Measurements from ENCODE around the gene TTC9C. TPM values are rescaled to one million over a fixed set of nuclear protein-coding genes. Genes with fewer than 3 reads are reported as not detected.
A peak's percentile ranks its signal among the peaks of the same experiment; 100 is the strongest.

The TTC9C gene
- total RNA-seq, 1 donor from 2014 or later, result 78.4 TPM

GRCh38 chr11:62705413-62705812 is 22.9 kb upstream of the TTC9C start:
- Histone ChIP-seq H3K4me1 (peaks cover 32% of the 10 kb centered on the region), H3K4me2 (peak overlapping the region; percentile 96), H3F3A (ENCODE audit: low read depth) (peaks cover 49% of the 10 kb centered on the region), H3K4me3 (peak overlapping the region; percentile 60), H3K27ac (peak overlapping the region; percentile 15), H4K20me1 (ENCODE audit: low read depth) (no peaks in the 10 kb centered on the region), H3K27me3 (no peaks in the 10 kb centered on the region), H2AFZ (replicated peaks) (peak overlapping the region; percentile 66), H3K79me2 (ENCODE audit: low read depth) (peaks cover 16% of the 10 kb centered on the region), H3K9me3 (ENCODE audit: low read depth) (no peaks in the 10 kb centered on the region), H3K36me3 (peaks cover under 1% of the 10 kb centered on the region), H3K9ac (peak overlapping the region; percentile 74)
- Mint-ChIP-seq H3K4me3 (peak overlapping the region; percentile 88), H3K36me3 (peaks cover 19% of the 10 kb centered on the region), H3K27me3 (ENCODE audit: insufficient read depth, low read depth) (peaks cover 8% of the 10 kb centered on the region), H3K27ac (peak overlapping the region; percentile 95), H3K9me3 (no peaks in the 10 kb centered on the region), H3K4me1 (peaks cover 44% of the 10 kb centered on the region)
- TF ChIP-seq EZH2 (IDR thresholded peaks at IDR 0.05), result no peak
- no peak for TF ChIP-seq CTCF (IDR thresholded peaks at IDR 0.05)
- TF ChIP-seq EZH2phosphoT487 (IDR thresholded peaks at IDR 0.05), result no peak
- DNase-seq (ENCODE audit: low spot score), result no peak

- peaks cover 20% of the 10 kb centered on the region for H3K36me3 Mint-ChIP-seq
- peaks cover 56% of the 10 kb centered on the region for H3F3A ChIP-seq (ENCODE audit: low read depth)
- no peak for TF ChIP-seq CTCF (IDR thresholded peaks at IDR 0.05)
- TF ChIP-seq EZH2 (IDR thresholded peaks at IDR 0.05), result no peak
- no peak for TF ChIP-seq EZH2phosphoT487 (IDR thresholded peaks at IDR 0.05)
- peaks cover 16% of the 10 kb centered on the region for H3K79me2 ChIP-seq (ENCODE audit: low read depth)
- H2AFZ ChIP-seq (replicated peaks), result peak overlapping the region; percentile 66
- no peaks in the 10 kb centered on the region for H3K9me3 Mint-ChIP-seq
- H3K4me1 ChIP-seq, result peaks cover 32% of the 10 kb centered on the region
- peaks cover 47% of the 10 kb centered on the region for H3K4me1 Mint-ChIP-seq
- peak overlapping the region; percentile 72 for H3K27ac ChIP-seq
- H3K9ac ChIP-seq, result peak overlapping the region; percentile 74
- DNase-seq (ENCODE audit: low spot score), result peak; percentile 99
- H3K27ac Mint-ChIP-seq, result peak overlapping the region; percentile 95
- H3K4me2 ChIP-seq, result peak overlapping the region; percentile 96
- H3K9me3 ChIP-seq (ENCODE audit: low read depth), result no peaks in the 10 kb centered on the region
- peaks cover 8% of the 10 kb centered on the region for H3K27me3 Mint-ChIP-seq (ENCODE audit: insufficient read depth, low read depth)
- H3K36me3 ChIP-seq, result no peaks in the 10 kb centered on the region
- no peaks in the 10 kb centered on the region for H4K20me1 ChIP-seq (ENCODE audit: low read depth)
- H3K4me3 ChIP-seq, result peak overlapping the region; percentile 60
- no peaks in the 10 kb centered on the region for H3K27me3 ChIP-seq
- peak overlapping the region; percentile 88 for H3K4me3 Mint-ChIP-seq
Observed at GRCh38 chr11:62705880-62706849, 22.1 kb upstream of the TTC9C start.

GRCh38 chr11:62706850-62707247 is 21.4 kb upstream of the TTC9C start:
- H3K27ac Mint-ChIP-seq, result peak overlapping the region; percentile 85
- peaks cover 47% of the 10 kb centered on the region for H3K4me1 Mint-ChIP-seq
- H3K4me1 ChIP-seq, result peaks cover 32% of the 10 kb centered on the region
- H3K9me3 ChIP-seq (ENCODE audit: low read depth), result no peaks in the 10 kb centered on the region
- H3K36me3 ChIP-seq, result no peaks in the 10 kb centered on the region
- H3K9ac ChIP-seq, result no peak overlapping the region
- DNase-seq (ENCODE audit: low spot score), result no peak
- H3K27me3 ChIP-seq, result no peaks in the 10 kb centered on the region
- peak overlapping the region; percentile 72 for H3K27ac ChIP-seq
- H2AFZ ChIP-seq (replicated peaks), result peak overlapping the region; percentile 7
- H3K4me3 Mint-ChIP-seq, result peak overlapping the region; percentile 88
- H3K4me3 ChIP-seq, result peak overlapping the region; percentile 60
- H3K27me3 Mint-ChIP-seq (ENCODE audit: insufficient read depth, low read depth), result peaks cover 8% of the 10 kb centered on the region
- H4K20me1 ChIP-seq (ENCODE audit: low read depth), result no peaks in the 10 kb centered on the region
- peak overlapping the region; percentile 96 for H3K4me2 ChIP-seq
- TF ChIP-seq CTCF (IDR thresholded peaks at IDR 0.05) (no peak), EZH2 (IDR thresholded peaks at IDR 0.05) (no peak), EZH2phosphoT487 (IDR thresholded peaks at IDR 0.05) (no peak)
- peaks cover 63% of the 10 kb centered on the region for H3F3A ChIP-seq (ENCODE audit: low read depth)
- no peaks in the 10 kb centered on the region for H3K9me3 Mint-ChIP-seq
- peaks cover 18% of the 10 kb centered on the region for H3K36me3 Mint-ChIP-seq
- peaks cover 16% of the 10 kb centered on the region for H3K79me2 ChIP-seq (ENCODE audit: low read depth)

Measured in neural progenitor cell (in vitro differentiated cells).